HL-60 (cell line): ENCODE results near the gene MOCS3.

ENCODE experiments used
- CTCF ChIP-seq: IDR thresholded peaks from one replicate; pipeline ENCODE4 v1.5.1; 2011; ENCODE audit warnings: low read length, control low read depth, inconsistent platforms; ENCODE audit not compliant: insufficient read depth
- POLR2AphosphoS5 ChIP-seq: IDR thresholded peaks from 2 replicates; pipeline ENCODE4 v1.6.1; 2012; ENCODE audit warnings: low read depth
- REST ChIP-seq: IDR thresholded peaks from 2 replicates; pipeline ENCODE4 v1.6.1; 2012; ENCODE audit warnings: low read depth; ENCODE audit not compliant: insufficient replicate concordance

- TF ChIP-seq CTCF (no peak), REST (no peak), POLR2AphosphoS5 (no peak)
Measured at GRCh38 chr20:50915424-50915823, 43.2 kb upstream of the MOCS3 start.
